Measurements from ENCODE around the gene STAT6. TPM values are rescaled to one million over a fixed set of nuclear protein-coding genes. Genes with fewer than 3 reads are reported as not detected.

STAT6 gene
- total and polyA plus RNA-seq, 2 donors (not counting 1 experiment from before 2014, with no cell fraction given), result 544 to 736 TPM

DNA sequence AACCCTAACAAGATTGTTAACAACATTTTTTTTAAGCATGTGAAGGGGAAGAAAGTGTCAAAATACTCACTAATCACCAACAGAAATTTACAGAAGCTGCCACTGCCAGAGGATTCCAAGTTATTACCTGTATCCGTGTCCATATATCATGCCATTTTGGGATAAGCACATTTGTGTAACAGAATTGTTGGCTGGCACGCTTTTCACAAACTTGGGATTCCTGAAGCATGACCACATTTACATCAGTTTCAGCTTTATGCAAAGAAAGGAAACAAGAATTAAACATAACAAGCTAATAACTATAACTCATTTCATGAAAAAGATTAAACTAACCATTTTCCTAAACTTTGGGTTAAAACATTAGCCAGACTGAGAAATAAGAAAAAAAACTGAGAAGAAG is 38.5 kb downstream of the STAT6 start:
- H3K4me1 Mint-ChIP-seq, result peaks cover 26% of the 10 kb centered on the region
- peak overlapping the region; percentile 75 for H3K4me3 Mint-ChIP-seq
- peak overlapping the region; percentile 75 for H3K27ac Mint-ChIP-seq
- ATAC-seq (ENCODE audit: low read depth) (no peak), DNase-seq (no peak)
- Histone ChIP-seq H4K20me1 (ENCODE audit: control insufficient read depth, insufficient read depth, low read length, poor library complexity, severe bottlenecking) (no peaks in the 10 kb centered on the region), H3K4me2 (replicated peaks; ENCODE audit: low read depth, low read length, poor library complexity, severe bottlenecking) (peak overlapping the region; percentile 38), H3K9me3 (ENCODE audit: control extremely low read depth in 1 of 3, control insufficient read depth in 2 of 3, insufficient read depth in 1 of 3, low read length in 2 of 3) (no peaks in the 10 kb centered on the region), H3K4me1 (ENCODE audit: control insufficient read depth in 2 of 2, insufficient read depth in 2 of 2, low read length in 2 of 2) (peaks cover 11 to 24% of the 10 kb centered on the region in 2 donors), H2AFZ (ENCODE audit: insufficient read depth, low read depth, low read length, poor library complexity, severe bottlenecking) (no peak overlapping the region), H3K27me3 (replicated peaks in 1 of 4; ENCODE audit: control extremely low read depth in 1 of 4, control insufficient read depth in 3 of 4, insufficient read depth in 4 of 4, low read length in 3 of 4) (no peaks in the 10 kb centered on the region), H3K4me3 (ENCODE audit: control extremely low read depth in 1 of 5, extremely low read depth in 1 of 5, insufficient read depth in 1 of 5, low read depth in 2 of 5, low read length in 4 of 5) (no peak overlapping the region), H3K79me2 (ENCODE audit: control insufficient read depth, insufficient read depth, low read length) (peaks cover 63% of the 10 kb centered on the region), H3K36me3 (replicated peaks in 1 of 2; ENCODE audit: control extremely low read depth in 1 of 2, control insufficient read depth in 1 of 2, extremely low read depth in 1 of 2, insufficient read depth in 2 of 2, low read length in 1 of 2) (peaks cover 8 to 33% of the 10 kb centered on the region in 2 experiments), H3K27ac (ENCODE audit: low read length in 2 of 2) (no peak overlapping the region), H3K9ac (ENCODE audit: low read length) (no peak overlapping the region)
- no peaks in the 10 kb centered on the region for H3K27me3 Mint-ChIP-seq
- no peaks in the 10 kb centered on the region for H3K9me3 Mint-ChIP-seq (ENCODE audit: insufficient read depth)
- intact Hi-C loops (cut with micrococcal nuclease), result loop anchor here (10.0 kb wide), 1 partner anchor 918 kb away; the partner anchor contains the start of genes MYL6 and MYL6B
- ChIA-PET POLR2A (interaction anchor here (0.7 to 2.2 kb wide), 6 partner anchors 14 to 684 kb away, joined by 3 to 15 read pairs (median 4); partner anchors contain the start of gene NAB2), CTCF (interaction anchor here (0.8 to 20.9 kb wide), 7 partner anchors 10 to 380 kb away, joined by 3 to 420 read pairs (median 10); partner anchors contain the start of genes LRP1, NAB2 and STAT6)
- TF ChIP-seq, protein P1, sequence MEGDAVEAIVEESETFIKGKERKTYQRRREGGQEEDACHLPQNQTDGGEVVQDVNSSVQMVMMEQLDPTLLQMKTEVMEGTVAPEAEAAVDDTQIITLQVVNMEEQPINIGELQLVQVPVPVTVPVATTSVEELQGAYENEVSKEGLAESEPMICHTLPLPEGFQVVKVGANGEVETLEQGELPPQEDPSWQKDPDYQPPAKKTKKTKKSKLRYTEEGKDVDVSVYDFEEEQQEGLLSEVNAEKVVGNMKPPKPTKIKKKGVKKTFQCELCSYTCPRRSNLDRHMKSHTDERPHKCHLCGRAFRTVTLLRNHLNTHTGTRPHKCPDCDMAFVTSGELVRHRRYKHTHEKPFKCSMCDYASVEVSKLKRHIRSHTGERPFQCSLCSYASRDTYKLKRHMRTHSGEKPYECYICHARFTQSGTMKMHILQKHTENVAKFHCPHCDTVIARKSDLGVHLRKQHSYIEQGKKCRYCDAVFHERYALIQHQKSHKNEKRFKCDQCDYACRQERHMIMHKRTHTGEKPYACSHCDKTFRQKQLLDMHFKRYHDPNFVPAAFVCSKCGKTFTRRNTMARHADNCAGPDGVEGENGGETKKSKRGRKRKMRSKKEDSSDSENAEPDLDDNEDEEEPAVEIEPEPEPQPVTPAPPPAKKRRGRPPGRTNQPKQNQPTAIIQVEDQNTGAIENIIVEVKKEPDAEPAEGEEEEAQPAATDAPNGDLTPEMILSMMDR (IDR thresholded peaks at IDR 0.05), result no peak
- TF ChIP-seq EZH2 (IDR thresholded peaks at IDR 0.05; ENCODE audit: borderline replicate concordance, insufficient read depth, low read depth, low read length, poor library complexity, severe bottlenecking), result no peak
- WGBS (ENCODE audit: insufficient coverage), result 0% methylated on average over 1 of the region's 2 CpGs

- Histone ChIP-seq H3K9me3 (ENCODE audit: control extremely low read depth in 1 of 3, control insufficient read depth in 2 of 3, insufficient read depth in 1 of 3, low read length in 2 of 3) (no peaks in the 10 kb centered on the region), H3K27ac (ENCODE audit: low read length in 2 of 2) (peak overlapping the region; percentile 30 to 53), H3K4me3 (ENCODE audit: control extremely low read depth in 1 of 5, extremely low read depth in 1 of 5, insufficient read depth in 1 of 5, low read depth in 2 of 5, low read length in 4 of 5) (no peak overlapping the region), H4K20me1 (ENCODE audit: control insufficient read depth, insufficient read depth, low read length, poor library complexity, severe bottlenecking) (no peaks in the 10 kb centered on the region), H3K9ac (ENCODE audit: low read length) (no peak overlapping the region), H2AFZ (ENCODE audit: insufficient read depth, low read depth, low read length, poor library complexity, severe bottlenecking) (peak overlapping the region; percentile 49), H3K4me1 (ENCODE audit: control insufficient read depth in 2 of 2, insufficient read depth in 2 of 2, low read length in 2 of 2) (peaks cover 12 to 23% of the 10 kb centered on the region in 2 donors), H3K79me2 (ENCODE audit: control insufficient read depth, insufficient read depth, low read length) (peaks cover 45% of the 10 kb centered on the region), H3K36me3 (replicated peaks in 1 of 2; ENCODE audit: control extremely low read depth in 1 of 2, control insufficient read depth in 1 of 2, extremely low read depth in 1 of 2, insufficient read depth in 2 of 2, low read length in 1 of 2) (peaks cover 8 to 34% of the 10 kb centered on the region in 2 experiments), H3K4me2 (replicated peaks; ENCODE audit: low read depth, low read length, poor library complexity, severe bottlenecking) (peak overlapping the region; percentile 14), H3K27me3 (replicated peaks in 1 of 4; ENCODE audit: control extremely low read depth in 1 of 4, control insufficient read depth in 3 of 4, insufficient read depth in 4 of 4, low read length in 3 of 4) (no peaks in the 10 kb centered on the region)
- peak overlapping the region; percentile 82 for H3K27ac Mint-ChIP-seq
- peaks cover 32% of the 10 kb centered on the region for H3K4me1 Mint-ChIP-seq
- H3K9me3 Mint-ChIP-seq (ENCODE audit: insufficient read depth), result no peaks in the 10 kb centered on the region
- H3K27me3 Mint-ChIP-seq, result no peaks in the 10 kb centered on the region
- CTCF ChIA-PET, result interaction anchor here (0.6 to 20.9 kb wide), 36 partner anchors 10 to 327 kb away, joined by 3 to 420 read pairs (median 5); partner anchors contain the start of genes LRP1, NAB2, NEMP1 and STAT6
- intact Hi-C loops (cut with micrococcal nuclease), result loop anchor here (1.0 to 5.0 kb wide), 7 partner anchors 9 to 173 kb away; partner anchors contain the start of gene NEMP1
- POLR2A ChIA-PET, result interaction anchor here (0.6 to 3.1 kb wide), 9 partner anchors 10 to 113 kb away, joined by 3 to 68 read pairs (median 4); partner anchors contain the start of genes NEMP1 and STAT6
- DNase-seq (peak; percentile 85), ATAC-seq (ENCODE audit: low read depth) (peak; percentile 100)
- H3K4me3 Mint-ChIP-seq, result no peak overlapping the region
- 19% methylated on average over 3 of the region's 3 CpGs for WGBS (ENCODE audit: insufficient coverage)
- TF ChIP-seq EZH2 (IDR thresholded peaks at IDR 0.05; ENCODE audit: borderline replicate concordance, insufficient read depth, low read depth, low read length, poor library complexity, severe bottlenecking), result no peak
- TF ChIP-seq, protein P1 (IDR thresholded peaks at IDR 0.05), result peak; percentile 85
Observed at GRCh38 chr12:57069523-57069922, 41.6 kb downstream of the STAT6 start.

Measured in B cell (primary cell).